GM19043 (cell line): Measurements from ENCODE around the gene LCN9.

ENCODE experiments used
- ATAC-seq: cut with Tn5 transposase; IDR thresholded peaks from one replicate; pipeline ENCODE4 v1.9.1; 2021; ENCODE audit warnings: low read depth; ENCODE audit not compliant: unreplicated experiment

LCN9 gene

DNA sequence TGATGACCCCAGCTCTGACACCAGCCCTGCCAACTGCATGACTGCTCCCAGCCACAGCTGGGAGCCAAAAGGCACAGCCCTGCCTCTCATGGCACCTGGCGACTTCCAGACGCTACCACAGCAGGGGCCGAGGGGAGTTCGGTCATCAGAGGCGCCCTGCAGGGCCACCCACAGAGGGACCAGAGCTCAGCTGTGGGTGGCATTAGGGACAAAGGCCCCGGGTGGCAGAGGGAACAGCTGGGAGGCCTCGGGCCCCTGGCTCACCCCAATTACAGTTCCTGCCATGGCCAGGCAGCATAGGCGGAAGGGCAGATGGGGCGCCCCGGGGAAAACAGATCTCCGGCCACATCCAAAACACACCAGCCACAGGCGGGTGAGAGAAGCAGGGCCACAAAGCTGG lies 32.5 kb downstream of the LCN9 start:
- ATAC-seq: no peak

DNA sequence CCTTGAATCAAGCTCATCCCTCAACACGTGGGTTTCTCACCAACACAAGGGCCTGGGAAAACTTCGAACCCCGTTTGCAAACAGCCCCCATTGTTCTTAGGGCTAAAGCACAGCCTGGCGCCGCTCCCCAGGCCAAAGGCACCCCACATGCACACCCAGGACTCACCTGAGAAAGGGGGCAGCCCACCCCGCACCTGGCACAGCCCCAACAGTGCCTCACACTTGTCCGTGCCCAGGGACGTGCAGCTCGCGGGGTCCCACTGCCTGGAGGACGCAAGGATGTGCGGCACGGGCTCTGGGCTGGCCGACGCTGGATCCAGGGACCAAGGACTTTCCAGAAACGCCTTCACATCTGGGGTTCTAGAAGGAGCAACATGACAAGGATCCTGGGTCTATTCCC lies 33.3 kb downstream of the LCN9 start:
- ATAC-seq: no peak

DNA sequence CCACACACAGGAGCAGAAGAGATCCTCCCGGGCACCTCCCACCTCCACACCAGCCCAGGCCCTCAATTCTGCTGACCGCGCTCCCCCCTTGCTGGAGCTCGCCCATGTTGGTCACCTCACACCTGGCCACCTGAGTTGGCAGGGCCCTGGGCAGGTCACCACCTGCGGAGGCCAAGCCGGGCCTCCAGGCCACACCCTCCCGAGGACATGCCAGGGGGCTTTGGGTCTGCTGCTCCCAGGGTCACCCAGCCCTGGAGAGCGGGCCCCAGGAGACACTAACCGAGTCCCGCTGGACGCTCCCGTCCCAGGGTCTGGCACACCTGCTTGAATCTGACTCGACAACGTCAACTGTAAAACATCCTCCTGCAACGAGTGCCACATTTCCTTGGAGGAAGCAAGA lies 34.1 kb downstream of the LCN9 start:
- ATAC-seq: no peak

DNA sequence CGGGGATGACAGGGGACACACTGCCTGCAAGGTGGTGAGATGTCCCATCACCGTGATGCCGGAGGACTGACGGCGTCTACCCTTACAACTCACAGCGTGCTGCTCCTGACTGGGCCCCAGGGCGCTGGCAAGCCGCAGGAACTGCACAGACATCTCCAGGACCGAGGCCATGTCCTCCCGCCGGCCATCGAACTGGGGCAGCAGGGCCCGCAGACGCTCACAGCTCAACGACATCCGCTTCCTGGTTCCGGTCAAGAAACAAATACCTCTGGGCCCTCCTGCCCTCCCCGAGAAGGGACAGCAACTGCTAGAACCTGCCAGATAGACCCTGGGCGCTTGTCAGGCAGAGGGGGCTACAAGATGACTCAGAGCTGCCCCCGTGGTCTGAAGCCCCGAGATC lies 35.1 kb downstream of the LCN9 start:
- no peak for ATAC-seq

DNA sequence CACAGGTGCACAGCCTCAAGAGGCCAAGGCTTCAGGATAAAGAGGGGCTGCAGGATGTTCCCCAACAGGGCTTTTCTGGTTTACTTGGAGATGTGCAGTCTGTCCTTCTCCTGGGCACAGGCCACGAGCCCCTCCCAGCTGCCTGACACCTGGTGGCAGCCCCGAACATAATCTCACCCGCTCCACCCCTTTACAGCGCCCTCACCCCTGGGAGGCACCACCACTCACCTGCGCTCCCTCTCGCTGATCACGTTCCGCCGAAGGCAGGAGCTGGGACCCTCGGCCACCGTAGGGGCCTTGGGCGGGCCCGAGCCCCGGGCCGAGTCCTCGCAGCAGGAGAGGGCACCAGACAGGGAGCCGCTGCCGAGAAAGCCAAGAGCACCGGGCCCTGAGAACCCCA lies 35.7 kb downstream of the LCN9 start:
- no peak for ATAC-seq

DNA sequence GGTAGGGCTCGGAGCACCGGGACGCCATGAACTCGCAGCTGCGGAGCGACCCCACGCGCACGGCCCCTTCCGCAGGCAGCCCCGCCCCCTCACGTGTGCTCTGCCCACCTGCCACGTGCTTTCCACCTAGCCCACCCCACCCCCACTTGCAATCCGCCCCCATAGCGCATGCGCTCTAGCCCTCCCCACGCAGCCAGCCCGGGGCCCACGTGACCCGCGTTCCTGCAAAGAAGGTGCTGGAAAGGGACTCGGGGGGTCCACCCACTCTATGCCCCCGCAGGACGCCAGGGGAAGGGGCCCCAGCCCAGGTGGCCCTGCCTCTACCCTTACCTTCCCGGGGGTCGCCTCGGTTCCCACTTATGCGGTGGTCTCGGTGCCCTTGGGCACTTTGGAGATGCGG lies 36.3 kb downstream of the LCN9 start, which contains the start of gene SOHLH1:
Gene SOHLH1, minus strand, starts transcription at position 42 of the 400 bp plus-strand sequence. Its CDS starts 14 bp downstream, at position 28.
- ATAC-seq: no peak

DNA sequence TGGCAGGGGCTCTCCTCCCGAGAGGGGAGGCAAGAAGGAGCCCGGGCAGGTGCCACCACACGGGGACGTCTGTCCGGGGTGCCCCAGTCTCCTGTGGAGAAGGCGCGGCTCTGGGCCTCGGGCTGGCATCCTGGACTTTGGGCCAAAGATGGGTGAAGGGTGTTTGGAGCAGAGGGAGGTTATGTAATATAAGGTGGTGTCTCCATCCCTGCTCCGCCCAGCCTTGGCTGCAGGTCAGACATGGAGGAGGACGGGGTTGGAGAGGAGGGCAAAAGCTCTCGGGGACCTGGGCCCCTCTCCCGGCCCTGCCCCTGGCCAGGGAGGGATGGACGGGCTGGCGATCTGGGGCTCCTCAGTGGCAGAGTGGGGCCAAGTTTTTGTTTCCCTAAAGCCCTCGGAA lies 37.4 kb downstream of the LCN9 start:
- no peak for ATAC-seq

DNA sequence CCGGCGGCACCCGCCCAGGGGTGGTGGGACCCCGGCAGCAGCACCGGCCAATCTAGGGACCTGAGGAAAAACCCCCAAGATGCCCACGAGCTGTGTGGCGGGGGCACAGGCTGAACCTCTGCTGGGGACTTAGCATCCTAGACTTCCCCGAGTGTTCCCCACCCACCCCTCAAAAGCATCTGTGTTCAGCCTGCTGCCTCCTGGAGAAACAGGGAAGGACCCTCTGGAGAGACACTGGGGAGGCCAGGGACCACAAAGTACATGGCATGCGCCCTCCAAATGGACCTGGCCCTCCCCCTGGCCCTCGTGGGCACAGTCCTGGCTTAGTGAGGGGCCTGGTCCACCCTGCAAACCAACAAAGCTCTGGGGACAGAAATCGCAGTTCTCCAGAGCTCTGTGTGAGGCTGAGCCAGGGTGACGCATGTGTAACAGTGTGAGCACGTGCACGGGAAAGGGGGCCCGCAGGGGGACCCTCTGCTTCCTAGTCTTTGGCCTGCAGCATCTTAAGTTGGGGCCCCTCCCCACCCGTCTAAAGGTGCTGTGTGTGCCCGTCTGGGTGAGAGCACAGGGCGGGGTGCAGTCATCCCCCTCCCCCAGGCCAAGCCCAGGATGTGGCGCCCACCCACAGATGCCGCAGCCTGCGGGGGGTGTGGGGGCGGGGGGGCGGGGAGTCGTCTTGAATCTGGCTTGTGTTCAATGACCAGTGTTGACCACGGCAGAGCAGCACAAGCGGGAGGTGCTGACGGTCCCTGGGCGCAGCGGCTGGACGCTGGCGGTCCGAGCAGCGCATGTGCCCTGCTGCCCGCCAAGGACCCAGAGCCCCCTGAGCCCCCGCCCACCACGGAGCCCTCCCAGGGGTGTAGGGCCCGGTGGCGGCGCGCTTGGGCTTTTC lies 38.2 kb downstream of the LCN9 start:
- no peak for ATAC-seq

DNA sequence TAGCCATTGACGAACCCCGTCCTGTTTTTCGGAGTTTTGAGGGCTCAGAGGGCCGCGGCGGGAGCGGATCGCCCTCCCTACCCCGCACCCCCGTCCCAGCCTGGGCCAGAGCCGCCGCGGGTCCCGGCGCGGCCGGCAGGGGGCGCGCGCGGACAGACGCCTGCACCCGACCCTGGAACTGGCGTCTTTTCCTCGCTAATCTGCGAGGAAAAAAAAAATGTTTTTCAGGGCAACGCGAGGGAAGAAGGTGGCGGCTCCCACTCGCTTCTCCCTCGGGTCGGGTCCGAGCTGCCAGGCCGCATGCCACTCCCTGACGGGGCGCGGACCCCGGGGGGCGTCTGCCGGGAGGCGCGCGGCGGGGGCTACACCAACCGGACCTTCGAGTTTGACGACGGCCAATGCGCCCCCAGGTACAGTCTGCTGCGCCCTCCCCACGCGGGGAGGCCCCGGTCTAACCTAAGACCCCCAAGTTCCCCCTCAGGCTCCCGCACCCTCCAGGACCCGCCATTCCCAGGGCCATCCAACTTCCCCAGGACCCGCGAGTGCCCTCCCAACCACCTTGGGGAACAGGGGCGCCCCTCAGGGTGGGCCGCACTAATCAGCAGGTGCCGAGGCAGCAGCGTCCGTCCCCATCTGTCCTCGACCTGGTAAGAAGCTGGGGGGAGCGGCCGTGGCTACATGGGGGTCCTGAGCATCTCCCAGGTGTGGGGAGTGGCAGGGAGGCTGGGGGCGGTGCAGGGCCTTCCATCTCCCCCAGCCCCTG lies 39.0 kb downstream of the LCN9 start, which contains the start of gene KCNT1:
Gene KCNT1, plus strand, starts transcription at position 227 of the 763 bp plus-strand sequence. Its CDS starts 74 bp downstream, at position 301.
- no peak for ATAC-seq

DNA sequence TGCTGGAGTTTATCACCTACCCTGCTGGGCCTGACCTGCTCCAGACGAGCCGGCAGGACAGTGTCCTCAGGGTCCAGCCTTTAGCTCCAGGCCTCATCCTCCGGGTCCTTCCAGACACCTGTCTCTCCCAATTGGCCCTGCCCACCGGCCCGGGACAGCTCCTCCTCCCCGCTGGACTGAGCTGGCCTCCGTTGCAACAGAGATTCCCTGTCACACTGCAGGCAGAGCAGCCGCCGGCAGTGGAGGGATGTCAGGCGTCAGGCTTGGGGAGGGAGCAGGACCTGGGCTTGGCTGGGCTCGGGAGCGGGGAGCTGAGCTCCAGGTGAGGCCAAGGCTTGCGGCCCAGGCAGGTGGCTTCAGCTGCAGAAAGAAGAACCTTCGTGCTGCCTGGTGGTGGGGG lies 40.6 kb downstream of the LCN9 start:
- ATAC-seq: no peak

DNA sequence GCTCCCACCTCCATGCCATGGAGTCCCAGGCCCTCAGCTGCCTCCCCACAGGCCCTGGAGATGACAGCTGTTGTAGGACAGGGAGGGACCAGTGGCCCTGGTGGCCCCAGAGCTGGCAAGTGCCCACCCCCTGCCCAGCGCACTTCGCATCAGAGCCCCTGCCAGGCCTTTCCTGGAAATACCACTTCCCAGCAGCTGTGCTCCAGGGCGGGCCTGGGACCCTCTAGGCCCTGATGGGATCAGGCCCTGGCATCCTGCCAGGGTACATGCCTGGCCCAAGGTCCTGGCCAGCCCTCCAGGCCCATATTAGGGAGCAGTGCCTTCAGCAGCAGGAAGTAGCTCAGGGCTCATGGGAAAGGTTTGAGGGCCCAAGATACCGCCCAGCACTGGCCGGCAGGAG lies 41.4 kb downstream of the LCN9 start:
- no peak for ATAC-seq

DNA sequence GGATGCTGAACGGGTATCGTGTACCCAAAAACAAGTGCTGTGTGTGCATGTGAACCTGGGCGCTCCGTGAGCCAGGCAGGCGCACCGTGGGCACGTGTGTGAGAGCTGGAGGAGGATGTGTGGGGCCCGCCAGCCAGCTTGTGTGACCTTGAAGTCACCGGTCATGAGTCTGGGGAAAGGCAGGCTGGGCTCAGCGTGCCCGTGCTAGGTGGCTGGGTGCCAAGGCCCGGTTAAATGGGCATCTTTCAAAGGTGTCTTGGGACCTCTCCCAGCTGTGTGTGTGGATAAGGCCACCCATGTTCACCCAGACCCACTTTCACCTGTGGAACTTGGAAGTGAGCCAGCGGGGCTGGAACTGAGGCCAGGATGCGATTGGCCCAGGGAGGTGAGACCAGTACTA lies 42.3 kb downstream of the LCN9 start:
- ATAC-seq: no peak

DNA sequence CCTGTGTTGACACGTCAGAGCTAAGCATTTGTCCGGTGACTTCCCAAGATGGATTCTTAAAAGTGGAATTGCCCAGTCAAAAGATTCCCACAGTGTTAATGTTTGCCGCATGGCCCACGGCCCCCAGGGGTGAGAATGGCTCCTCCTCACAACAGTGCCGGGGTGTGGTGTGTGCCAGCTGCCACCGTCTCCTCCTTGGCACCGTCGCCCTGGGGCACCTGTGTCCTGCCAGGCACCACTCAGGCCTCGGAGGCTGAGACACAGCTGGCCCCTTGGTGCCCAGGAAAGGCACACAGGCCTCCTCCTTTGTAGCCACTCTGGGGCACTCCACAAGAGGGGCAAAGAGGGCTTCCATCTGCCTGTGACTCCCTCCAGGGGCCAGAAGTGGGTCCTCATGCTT lies 43.2 kb downstream of the LCN9 start:
- no peak for ATAC-seq

DNA sequence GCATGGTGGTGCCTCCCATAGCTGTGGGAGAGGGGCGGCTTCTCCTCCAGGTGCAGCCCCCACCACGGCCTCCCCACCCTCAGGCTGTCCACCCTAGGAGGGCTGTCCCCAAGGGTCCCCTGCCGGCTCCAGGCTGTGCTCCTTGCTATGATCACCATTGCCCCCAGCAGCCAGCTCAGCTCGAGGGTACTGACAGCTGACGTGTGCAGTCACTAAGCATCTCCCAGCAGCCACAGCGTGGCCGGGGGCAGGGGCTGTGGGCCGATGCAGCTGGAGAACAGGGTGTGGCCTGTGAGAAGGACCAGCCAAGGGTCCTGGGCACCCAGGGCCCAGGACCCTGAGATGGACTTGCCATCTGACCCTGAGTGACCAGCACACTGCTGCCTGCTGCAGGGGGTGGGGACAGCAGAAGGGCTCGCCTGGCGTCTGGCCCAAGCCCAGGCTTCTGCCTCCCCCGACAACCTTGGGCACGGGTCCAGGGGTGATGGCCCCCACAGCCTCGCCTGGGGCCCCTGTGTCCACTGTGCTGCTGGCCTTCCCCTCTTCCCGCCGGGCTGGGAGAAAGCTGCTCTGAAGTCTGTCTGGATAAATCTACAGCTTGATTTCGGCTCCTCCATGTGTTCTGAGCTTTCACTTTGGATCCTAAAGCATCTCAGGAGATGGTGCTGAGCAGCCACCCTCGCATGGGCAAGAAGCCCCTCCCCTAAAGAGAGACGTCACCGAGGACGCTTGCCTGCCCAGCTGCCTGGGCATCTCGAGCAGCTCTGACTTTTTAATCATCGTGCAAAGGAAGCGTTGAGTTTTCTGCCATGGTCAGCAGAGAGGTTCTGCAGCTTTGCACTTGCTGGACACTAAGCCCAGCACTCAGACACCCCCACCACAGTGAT lies 44.4 kb downstream of the LCN9 start:
- ATAC-seq: no peak

DNA sequence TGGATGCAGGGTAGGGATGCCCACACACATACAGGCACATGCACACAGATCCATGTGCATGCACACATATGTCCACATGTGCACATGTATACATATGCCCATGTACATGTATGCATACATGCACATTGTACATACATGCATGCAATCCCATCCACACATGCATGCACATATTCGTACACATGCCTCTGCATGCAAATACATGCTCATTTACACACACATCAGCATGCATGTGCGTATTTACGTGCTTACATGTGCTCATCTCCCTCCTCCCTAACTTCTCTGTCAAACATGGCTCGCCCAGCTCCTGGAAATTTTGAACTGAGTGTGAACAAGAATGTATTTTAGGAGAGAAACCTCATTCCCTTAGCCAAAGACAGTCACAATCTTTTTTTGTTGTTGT lies 45.1 kb downstream of the LCN9 start:
- ATAC-seq: no peak

DNA sequence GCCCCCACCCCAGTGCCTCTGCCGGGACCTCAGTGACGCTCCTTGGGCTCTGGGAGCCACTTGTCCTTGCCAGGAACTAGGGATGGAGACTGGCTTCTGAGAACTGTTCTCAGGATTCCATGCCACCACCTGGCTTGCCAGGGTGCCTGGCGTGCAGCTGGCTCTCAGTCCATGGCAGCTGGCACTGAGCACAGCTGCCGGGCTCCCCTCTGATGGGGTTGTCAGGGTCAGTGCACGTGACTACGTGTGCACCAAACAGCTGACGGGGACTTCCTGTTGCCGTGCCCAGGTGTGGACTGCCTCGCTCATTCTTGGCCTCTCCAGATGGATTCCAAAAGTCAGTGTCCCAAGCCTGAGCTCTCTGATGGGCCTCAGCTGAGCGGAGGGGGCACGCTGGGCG lies 48.3 kb downstream of the LCN9 start:
- no peak for ATAC-seq

DNA sequence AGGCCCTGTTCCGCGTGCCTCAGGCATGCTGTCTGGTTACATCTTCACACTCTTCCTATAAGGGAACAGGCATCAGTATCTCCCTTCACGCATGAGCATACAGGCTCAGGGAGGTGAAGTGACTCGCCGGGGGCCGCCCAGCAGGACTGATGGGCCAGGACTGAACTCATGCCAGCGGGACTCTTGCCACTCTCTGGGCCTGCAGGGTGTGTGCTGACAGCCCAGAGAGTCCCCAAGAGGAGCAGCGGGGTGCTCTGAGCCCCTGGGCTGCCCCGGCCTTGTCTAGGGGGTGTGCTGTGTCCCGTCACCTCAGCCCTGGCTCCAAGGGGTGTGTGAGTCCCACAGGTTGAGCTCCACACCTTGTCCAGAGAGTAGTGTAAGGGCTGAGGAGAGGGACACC lies 48.8 kb downstream of the LCN9 start:
- ATAC-seq: no peak

DNA sequence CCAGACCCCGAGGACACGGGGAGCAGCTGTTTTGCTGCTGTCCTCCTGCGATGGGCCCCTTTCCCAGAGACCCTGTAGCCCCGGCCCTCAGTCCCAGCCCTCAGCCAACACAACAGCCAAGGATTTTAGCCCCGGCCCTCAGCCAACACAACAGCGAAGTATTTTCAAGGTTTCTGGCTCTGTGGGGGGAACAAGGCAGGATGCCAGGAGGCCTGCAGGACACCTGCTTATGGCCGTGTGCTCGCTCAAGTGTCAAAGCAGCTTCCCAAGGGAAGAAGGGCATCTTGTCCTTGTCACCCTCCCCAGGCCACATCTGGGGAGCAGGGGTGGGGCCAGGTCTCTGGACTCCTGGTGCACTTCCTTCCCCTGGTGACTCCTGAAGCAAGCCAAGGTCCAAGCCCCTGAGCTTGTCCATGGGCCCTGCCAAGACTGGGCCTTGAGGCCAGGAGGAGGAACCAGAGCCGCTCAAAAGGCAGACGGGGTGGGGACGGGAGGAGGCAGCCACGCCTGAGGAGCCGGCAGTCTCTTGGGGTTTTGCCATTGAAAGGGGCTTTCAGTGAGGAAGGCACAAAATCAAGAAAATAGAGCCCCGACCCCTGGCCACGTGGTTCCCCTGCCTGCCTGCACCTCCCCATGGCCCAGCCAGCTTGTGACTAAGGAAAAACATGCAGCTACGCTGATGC lies 49.6 kb downstream of the LCN9 start:
- ATAC-seq: no peak

DNA sequence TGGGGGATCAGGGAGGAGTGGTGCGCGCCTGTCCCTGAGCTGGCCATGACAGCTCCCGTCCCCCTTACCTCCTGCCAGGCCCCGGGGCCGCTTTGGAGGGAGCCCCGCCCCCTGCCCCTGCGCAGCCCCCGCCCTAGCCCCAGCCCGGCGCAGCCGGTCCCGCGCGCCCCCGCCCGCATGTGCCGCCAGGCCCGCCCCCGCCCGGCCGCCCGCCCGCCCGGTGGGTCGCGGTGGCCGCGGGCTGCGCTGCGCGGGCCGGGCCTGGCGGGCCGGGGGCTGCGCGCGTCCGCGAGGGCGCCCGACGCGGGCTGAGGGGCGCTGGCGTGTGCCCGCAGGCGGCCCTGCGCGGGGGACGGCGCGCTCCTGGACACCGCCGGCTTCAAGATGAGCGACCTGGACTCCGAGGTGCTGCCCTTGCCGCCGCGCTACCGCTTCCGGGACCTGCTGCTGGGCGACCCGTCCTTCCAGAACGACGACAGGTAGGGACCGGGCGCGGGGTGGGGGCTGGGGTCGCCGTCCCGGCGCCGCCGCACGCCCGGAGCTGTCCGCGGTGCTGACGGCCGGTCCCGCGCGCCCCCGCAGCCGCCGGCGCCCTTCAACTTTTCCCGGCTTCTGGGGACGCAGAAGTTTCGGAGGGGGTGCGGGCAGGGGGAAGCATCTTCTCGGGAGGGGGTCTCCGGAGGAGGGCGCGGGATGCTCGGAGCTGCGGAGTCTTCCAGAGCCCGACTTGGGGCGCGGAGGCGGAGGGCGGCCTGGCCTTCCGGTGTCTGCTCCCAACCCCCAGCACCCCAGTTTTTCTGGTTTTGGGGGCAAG lies 51.3 kb downstream of the LCN9 start:
- ATAC-seq: no peak
